ENCODE data around the gene EPSTI1.

The EPSTI1 gene

DNA sequence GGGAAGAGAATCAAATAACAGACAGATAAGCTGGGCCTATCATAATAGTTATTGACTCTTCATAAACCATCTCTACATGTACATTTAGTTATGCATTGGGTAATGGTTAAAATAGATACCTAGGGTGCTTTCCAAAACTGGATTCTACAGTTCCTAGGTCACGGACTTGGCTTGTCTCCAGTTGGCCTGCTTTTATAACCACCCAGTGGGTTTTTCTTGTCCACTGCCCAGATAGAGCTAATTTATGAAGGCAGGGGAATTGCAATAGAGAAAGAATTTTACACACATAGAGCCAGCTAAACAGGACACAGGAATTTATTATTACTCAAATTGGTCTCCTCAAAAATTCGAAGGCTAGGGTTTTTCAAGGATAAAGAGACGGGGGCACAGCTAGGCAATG, 113.3 kb downstream of the EPSTI1 start:
- no peak for TF ChIP-seq CTCF (conservative IDR thresholded peaks at IDR 0.05; ENCODE audit: control insufficient read depth, insufficient read depth, low read depth, low read length)
- no peak overlapping the region for H3K4me3 ChIP-seq (ENCODE audit: control insufficient read depth, low read depth, low read length)
- DNase-seq (ENCODE audit: low read depth) = peak; percentile 65

GRCh38 chr13:42876887-42877545, 115.0 kb downstream of the EPSTI1 start:
- no peak overlapping the region for H3K4me3 ChIP-seq (ENCODE audit: control insufficient read depth, low read depth, low read length)
- no peak for TF ChIP-seq CTCF (conservative IDR thresholded peaks at IDR 0.05; ENCODE audit: control insufficient read depth, insufficient read depth, low read depth, low read length)
- peak; percentile 87 for DNase-seq (ENCODE audit: low read depth)

DNA sequence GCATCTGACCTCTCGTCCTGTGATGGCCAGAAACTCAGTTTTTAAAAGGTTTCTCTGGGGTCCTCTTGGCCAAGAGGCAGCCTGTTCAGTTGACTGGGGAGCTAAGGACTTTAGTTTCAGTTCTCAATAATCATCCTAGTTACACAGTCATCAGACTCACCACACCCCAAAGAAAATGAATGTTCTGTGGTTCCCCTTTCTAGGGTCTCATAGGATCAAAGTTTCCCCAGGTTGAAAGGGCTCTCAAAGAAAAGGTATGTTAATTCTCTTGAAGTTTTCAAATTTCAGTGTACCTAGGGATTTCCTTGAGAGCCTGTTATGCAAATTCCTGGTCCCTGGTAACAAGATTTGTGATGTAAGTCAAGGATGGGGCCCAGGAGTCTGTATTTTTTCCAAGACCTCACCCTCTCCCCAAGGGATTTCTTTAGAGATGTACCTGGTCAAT, 115.7 kb downstream of the EPSTI1 start:
- DNase-seq (ENCODE audit: low read depth) = no peak
- TF ChIP-seq CTCF (conservative IDR thresholded peaks at IDR 0.05; ENCODE audit: control insufficient read depth, insufficient read depth, low read depth, low read length) = no peak
- H3K4me3 ChIP-seq (ENCODE audit: control insufficient read depth, low read depth, low read length) = no peak overlapping the region

DNA sequence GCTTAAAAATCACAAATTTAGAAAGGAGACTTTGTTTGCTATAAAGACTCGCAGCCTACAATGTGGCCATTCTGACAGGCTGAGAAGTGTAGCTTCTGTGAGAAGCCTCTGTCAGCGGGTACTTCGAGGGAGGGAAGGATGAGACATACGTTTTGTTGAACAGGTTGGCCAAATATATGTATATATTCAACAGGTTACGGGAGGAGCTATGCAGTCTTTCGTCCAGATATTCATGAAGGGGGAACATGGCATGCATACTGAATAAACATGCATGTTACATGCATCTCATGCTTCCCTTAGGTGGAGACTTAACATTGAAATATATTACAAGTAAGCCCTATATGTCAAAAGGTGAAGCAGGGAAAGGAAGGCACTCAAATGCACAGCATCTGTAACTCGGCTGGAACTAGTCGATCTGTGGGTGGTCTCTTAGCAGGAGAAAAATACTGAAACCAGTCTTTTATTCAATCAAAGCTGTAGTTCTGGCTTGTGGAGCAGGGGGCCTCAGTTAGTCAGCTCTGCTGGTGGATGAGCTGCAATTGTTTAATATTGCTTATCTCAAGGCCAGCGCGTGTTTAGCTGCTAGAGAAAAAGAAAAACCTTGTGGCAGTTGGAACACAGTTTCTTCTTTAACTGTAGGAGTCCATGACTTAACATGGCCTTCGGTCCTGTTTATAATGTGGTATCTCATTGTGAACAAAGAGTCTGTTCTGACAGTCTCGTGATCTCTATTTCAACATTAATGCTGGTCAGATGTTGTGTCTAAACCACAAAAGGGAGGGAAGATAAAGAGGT, 116.4 kb downstream of the EPSTI1 start:
- no peak overlapping the region for H3K4me3 ChIP-seq (ENCODE audit: control insufficient read depth, low read depth, low read length)
- peak; percentile 35 for TF ChIP-seq CTCF (conservative IDR thresholded peaks at IDR 0.05; ENCODE audit: control insufficient read depth, insufficient read depth, low read depth, low read length)
- DNase-seq (ENCODE audit: low read depth) = peak; percentile 48

DNA sequence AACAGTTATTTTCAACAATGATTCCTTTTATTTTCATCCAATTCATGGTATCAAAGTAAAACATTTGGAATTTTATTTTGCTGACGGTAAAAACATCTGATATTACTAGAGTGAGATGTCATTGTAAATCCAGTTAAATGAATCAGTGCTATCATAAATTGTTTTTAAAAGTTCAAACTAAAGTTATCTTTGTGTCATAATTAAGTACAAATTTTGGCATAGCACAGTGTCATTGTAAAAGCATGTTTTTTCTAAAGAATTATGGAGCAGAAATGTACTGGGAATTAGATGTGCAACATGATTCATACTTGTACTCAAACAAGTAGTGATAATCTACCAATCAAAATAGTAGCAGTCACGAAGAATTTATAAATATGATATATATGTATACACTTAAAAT, 117.8 kb downstream of the EPSTI1 start:
- no peak for TF ChIP-seq CTCF (conservative IDR thresholded peaks at IDR 0.05; ENCODE audit: control insufficient read depth, insufficient read depth, low read depth, low read length)
- no peak for DNase-seq (ENCODE audit: low read depth)
- no peak overlapping the region for H3K4me3 ChIP-seq (ENCODE audit: control insufficient read depth, low read depth, low read length)

GRCh38 chr13:42873081-42873480, 119.0 kb downstream of the EPSTI1 start:
- DNase-seq (ENCODE audit: low read depth) = no peak
- no peak for TF ChIP-seq CTCF (conservative IDR thresholded peaks at IDR 0.05; ENCODE audit: control insufficient read depth, insufficient read depth, low read depth, low read length)
- no peak overlapping the region for H3K4me3 ChIP-seq (ENCODE audit: control insufficient read depth, low read depth, low read length)

Data from fibroblast of mammary gland (primary cell).